GM19328 (cell line): Measurements from ENCODE around the gene SLC7A10.
"Not testable (repeated sequence)": the region's sequence is repeated elsewhere in the genome, so short reads cannot be mapped to it uniquely, and the experiment has no call there.

ENCODE experiments used
- ATAC-seq: cut with Tn5 transposase; IDR thresholded peaks from one replicate; pipeline ENCODE4 v1.9.1; 2021; ENCODE audit warnings: mild to moderate bottlenecking, moderate library complexity; ENCODE audit not compliant: unreplicated experiment

SLC7A10 gene

GRCh38 chr19:33239223-33239975 is 13.7 kb upstream of the SLC7A10 start:
- ATAC-seq, result no peak

- no peak for ATAC-seq
These were observed 13.0 kb upstream of the SLC7A10 start for GRCh38 chr19:33238481-33239149.

- no peak for ATAC-seq
These were observed 11.2 kb upstream of the SLC7A10 start for GRCh38 chr19:33236696-33237390.

- no peak for ATAC-seq
These were observed 10.3 kb upstream of the SLC7A10 start for GRCh38 chr19:33235996-33236350.

- ATAC-seq, result peak; percentile 86
These were observed 9.8 kb upstream of the SLC7A10 start for GRCh38 chr19:33235269-33235995.

- ATAC-seq, result no peak
These were observed 9.1 kb upstream of the SLC7A10 start for GRCh38 chr19:33234736-33235135.

- ATAC-seq, result no peak
These were observed 8.4 kb upstream of the SLC7A10 start for GRCh38 chr19:33234092-33234491.

GRCh38 chr19:33233056-33233873 is 7.6 kb upstream of the SLC7A10 start:
- ATAC-seq, result no peak

GRCh38 chr19:33232656-33233055 is 7.0 kb upstream of the SLC7A10 start:
- ATAC-seq, result no peak

- no peak for ATAC-seq
These were observed 5.9 kb upstream of the SLC7A10 start for GRCh38 chr19:33231511-33231910.

- ATAC-seq, result no peak
These were observed 4.3 kb upstream of the SLC7A10 start for GRCh38 chr19:33229962-33230361.

GRCh38 chr19:33227870-33228599 is 2.4 kb upstream of the SLC7A10 start:
- no peak for ATAC-seq

- no peak for ATAC-seq
These were observed 1.6 kb upstream of the SLC7A10 start for GRCh38 chr19:33227242-33227650.

GRCh38 chr19:33226550-33227241 is 1.0 kb upstream of the SLC7A10 start:
- ATAC-seq, result no peak

GRCh38 chr19:33224694-33225457 is 774 bp downstream of the SLC7A10 start:
- no peak for ATAC-seq

- ATAC-seq, result not testable (repeated sequence)
These were observed 3.4 kb downstream of the SLC7A10 start for GRCh38 chr19:33222255-33222654.

- ATAC-seq, result no peak
These were observed 4.0 kb downstream of the SLC7A10 start for GRCh38 chr19:33221638-33222037.

- no peak for ATAC-seq
These were observed 4.9 kb downstream of the SLC7A10 start for GRCh38 chr19:33220735-33221134.
